Retinal pigment epithelial cell (primary cell): ENCODE data around the gene TRPC1.
A peak's percentile ranks its signal among the peaks of the same experiment; 100 is the strongest.

Source experiments
- DNase-seq: peaks from one replicate; pipeline ENCODE4 v3.0.0-alpha.2; 2010; ENCODE audit warnings: low read depth
- H3K4me3 ChIP-seq: 2 replicates; pipeline ENCODE4 v1.5.1; 2011; ENCODE audit warnings: mild to moderate bottlenecking, low read length, control low read depth, moderate library complexity
- TF ChIP-seq, protein P1 (sequence below): conservative IDR thresholded peaks from 2 replicates; pipeline ENCODE4 v1.5.1; 2011; ENCODE audit warnings: low read depth, low read length, control low read depth, inconsistent platforms

The TRPC1 gene

DNA sequence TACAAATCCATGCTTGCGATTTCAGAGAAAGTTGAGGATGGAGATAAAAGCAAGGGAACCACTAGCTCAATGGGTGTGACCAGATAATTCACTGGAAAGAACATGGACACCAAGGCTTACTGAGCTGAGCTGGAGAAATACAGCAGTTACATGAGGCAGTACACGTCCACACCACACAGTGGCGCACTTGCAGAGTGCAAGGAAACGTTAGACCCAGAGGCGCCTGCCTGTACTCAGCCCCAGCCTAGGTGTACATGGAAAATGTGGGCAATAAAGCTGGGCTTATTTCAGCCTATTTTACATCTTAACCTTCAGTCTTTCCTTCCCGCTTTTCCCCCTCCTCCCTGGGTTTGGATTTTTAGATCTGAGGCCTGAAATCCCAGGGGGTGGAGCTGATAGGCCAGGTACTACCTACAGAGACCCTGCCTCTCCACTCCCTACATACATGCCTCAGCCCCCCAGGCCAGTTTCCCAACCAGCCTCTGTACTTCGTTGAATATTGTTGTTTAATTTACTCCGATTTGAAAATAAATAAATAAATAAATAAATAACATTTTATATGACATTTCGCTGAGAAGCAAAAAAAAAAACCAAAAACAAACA lies 105.0 kb downstream of the TRPC1 start:
- TF ChIP-seq, protein P1, sequence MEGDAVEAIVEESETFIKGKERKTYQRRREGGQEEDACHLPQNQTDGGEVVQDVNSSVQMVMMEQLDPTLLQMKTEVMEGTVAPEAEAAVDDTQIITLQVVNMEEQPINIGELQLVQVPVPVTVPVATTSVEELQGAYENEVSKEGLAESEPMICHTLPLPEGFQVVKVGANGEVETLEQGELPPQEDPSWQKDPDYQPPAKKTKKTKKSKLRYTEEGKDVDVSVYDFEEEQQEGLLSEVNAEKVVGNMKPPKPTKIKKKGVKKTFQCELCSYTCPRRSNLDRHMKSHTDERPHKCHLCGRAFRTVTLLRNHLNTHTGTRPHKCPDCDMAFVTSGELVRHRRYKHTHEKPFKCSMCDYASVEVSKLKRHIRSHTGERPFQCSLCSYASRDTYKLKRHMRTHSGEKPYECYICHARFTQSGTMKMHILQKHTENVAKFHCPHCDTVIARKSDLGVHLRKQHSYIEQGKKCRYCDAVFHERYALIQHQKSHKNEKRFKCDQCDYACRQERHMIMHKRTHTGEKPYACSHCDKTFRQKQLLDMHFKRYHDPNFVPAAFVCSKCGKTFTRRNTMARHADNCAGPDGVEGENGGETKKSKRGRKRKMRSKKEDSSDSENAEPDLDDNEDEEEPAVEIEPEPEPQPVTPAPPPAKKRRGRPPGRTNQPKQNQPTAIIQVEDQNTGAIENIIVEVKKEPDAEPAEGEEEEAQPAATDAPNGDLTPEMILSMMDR = peak; percentile 95
- H3K4me3 ChIP-seq = no peak overlapping the region
- DNase-seq = peak; percentile 40

DNA sequence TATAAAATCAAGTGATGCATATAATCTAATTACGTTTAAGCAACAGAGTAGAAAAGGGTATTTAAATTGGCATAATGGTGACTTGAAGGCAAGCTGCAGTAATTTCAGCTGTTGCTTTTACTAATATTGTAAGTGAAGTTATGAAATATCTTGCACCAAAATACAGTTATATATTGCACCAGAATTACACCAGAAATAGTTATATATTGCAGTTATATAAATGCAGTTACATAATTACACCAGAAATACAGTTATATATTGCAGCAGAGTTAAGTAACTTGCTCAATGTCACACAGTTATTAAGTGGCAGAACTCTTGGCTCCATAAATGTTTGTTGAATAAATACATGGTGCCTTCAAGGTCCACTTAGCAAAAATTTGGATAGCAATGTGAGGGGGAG lies 113.7 kb downstream of the TRPC1 start:
- no peak overlapping the region for H3K4me3 ChIP-seq
- TF ChIP-seq, protein P1 = no peak
- no peak for DNase-seq

DNA sequence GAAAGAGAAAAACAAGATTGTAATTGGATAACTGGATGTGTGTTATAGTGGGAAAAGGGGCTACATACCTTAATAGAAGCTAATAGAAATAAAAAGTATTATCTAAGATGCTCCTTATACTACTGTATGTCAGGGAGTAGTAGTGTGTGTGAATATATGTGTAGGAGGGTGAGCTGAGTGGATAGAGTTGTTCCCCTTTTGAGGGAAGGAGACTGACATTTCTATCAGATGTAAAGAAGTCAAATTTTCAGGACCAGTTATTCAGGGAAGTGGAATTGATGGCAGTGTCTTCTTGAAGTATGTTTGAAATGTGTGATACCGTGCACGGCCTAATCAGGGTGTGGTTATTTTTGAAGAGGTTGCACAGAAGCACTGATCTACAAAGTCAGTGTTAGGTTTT lies 116.0 kb downstream of the TRPC1 start:
- DNase-seq = no peak
- TF ChIP-seq, protein P1 = no peak
- H3K4me3 ChIP-seq = no peak overlapping the region

DNA sequence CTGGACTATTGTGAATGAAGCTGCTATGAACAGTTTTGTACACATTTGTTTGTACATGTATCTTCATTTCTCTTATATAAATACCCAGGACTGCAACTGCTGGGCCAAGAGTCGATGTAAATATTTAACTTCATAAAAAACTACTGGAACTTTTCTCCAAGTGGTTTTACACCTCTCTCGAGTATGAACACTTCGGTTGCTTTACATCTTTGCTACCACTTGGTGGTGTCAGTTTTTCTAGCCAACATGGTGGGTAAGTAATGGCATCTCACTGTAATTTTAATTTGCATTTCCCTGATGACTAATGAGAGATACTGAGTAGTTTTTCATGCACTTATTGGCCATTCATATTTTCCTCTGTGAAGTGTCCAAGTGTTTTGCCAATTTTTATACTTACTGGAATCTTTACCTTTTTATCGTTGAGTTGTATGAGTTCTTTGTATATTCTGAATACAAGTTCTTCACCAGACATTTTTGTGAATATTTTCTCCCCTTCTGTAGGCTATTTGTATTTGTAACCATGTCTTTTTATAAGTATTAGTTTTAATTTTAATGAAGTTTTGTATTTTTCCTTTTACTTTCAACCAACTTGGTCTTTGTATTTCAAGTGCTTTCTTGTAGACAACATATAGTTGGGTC lies 120.6 kb downstream of the TRPC1 start:
- DNase-seq = no peak

DNA sequence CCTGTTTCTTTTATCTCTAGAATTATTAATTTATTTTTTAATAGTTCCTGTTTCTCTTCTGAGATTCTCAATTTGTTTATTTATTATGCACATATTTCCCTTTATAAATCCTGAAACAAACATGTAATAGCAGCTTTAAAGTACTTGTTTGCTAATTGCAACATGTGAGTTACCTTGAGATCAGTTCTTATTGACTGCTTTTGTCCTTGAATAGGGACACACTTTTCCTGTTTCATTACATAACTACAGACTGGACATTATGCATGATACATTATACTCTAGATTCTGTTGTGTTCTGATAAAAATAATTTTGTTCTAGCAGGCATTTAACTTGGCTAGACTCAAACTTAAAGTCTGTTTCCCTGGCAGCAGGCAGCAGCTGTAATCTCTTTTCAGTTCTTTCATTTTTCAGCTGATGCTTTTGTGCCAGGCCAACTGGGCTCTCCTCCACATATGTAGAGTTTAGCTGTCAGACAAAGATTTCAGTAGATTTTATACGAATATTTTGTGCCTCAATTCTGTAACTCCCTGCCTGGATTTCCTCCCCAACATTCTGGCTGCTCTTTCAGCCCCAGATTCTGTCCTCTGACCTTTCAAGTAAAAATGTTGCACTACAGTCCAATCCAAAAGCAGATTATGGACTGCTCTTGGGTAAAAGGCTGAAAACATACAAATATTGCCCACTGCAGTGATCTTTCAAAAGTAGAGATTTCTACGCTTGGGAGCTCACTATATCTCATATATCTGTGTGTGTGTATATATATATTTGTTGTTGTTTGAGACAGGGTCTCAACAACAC lies 123.1 kb downstream of the TRPC1 start:
- H3K4me3 ChIP-seq = no peak overlapping the region
- DNase-seq = no peak
- TF ChIP-seq, protein P1 = no peak

More for the DNA sequence above, 120.6 kb downstream of the TRPC1 start:
- TF ChIP-seq, protein P1 = peak; percentile 56
- no peak overlapping the region for H3K4me3 ChIP-seq

DNA sequence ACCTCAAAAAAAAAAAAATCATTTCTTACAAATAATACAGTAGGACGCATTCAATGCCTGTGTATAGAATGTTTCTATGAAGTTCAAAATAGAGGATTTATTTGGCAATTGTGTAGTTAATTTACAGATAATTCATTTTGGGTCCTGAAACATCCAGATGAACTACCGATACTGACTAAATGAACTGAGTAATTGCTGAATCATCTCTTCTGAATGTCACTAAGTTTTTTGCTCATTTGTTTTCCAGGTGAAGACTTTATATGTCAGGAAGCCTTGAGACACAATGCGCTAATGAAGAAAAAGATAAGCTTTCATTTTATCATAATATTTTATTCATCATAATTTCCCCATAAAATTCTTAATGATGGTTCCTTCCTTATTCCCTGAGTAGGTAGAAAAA lies 125.3 kb downstream of the TRPC1 start:
- TF ChIP-seq, protein P1 = no peak
- H3K4me3 ChIP-seq = no peak overlapping the region
- DNase-seq = no peak
